Testis (tissue), 2 donors: ENCODE results near the gene LEMD2.

Source experiments
- CTCF ChIP-seq, 3 experiments: fragments of 450-650 bp in 2 of 3; fragments of 200-600 bp in 1 of 3; sonication (generic) in 1 of 3; IDR thresholded peaks; one replicate each; pipeline ENCODE4 v1.5.1; 2016 to 2019; ENCODE audit warnings: antibody characterized with exemption in 3 of 3, mild to moderate bottlenecking in 2 of 3, moderate library complexity in 1 of 3
- POLR2A ChIP-seq: fragments of 450-650 bp; IDR thresholded peaks from one replicate; pipeline ENCODE4 v1.6.1; 2017; ENCODE audit warnings: antibody characterized with exemption, mild to moderate bottlenecking, moderate library complexity

DNA sequence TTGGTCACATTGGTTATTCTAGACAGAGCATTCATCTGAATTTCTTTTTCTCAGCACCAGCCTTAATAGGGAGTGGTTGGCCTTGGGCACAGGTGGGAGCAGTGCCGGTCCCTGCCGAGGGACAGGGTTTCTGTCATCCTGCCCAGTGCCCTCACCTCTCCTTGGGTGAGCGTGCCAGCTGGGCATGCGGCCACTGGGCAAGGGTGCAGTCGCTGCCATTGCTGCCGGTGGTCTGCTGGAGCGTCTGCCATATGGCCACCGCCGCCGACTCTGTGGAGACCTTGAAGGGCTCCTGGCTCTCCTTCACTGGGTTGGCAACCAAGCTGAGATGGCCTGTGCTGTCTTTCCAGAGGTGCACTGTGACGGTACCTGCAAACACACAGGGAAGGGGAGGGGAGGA, 61.0 kb downstream of the LEMD2 start:
- TF ChIP-seq CTCF (IDR thresholded peaks at IDR 0.05) = no peak
- no peak for TF ChIP-seq POLR2A
